PC-3 (cell line): Measurements from ENCODE around the gene KRT73. TPM values are rescaled to one million over a fixed set of nuclear protein-coding genes. Genes with fewer than 3 reads are reported as not detected.

Source experiments
- ATAC-seq: fragments of 200-7000 bp; cut with Tn5 transposase; 2 replicates; pipeline ENCODE4 v1.9.1; 2020; ENCODE audit warnings: mild to moderate bottlenecking, moderate library complexity
- BruUV-seq: library from RNA; stranded (reverse); fragments of 400-500 nt; replicated peaks from 2 replicates; lab custom pipeline; 2021; lab: Mats Ljungman, UMichigan
- CTCF ChIA-PET: fragments of 300-600 bp; sonication (Branson Sonifier 250); formaldehyde crosslinking; loops from one replicate; lab custom pipeline; 2022; ENCODE audit warnings: antibody characterized with exemption; lab: Charles Lee
- POLR2A ChIA-PET: fragments of 300-600 bp; sonication (Branson Sonifier 250); formaldehyde crosslinking; loops from one replicate; lab custom pipeline; 2022; ENCODE audit warnings: antibody characterized with exemption; ENCODE audit not compliant: unreplicated experiment; lab: Charles Lee
- DNase-seq: peaks from one replicate; pipeline ENCODE4 v3.0.0-alpha.2; 2015
- H2AFZ ChIP-seq: fragments of 300-600 bp; sonication (generic); 2 replicates; pipeline ENCODE4 v1.6.0; 2016; ENCODE audit warnings: antibody characterized with exemption, low read length
- H3F3A ChIP-seq: fragments of 300-600 bp; sonication (generic); one replicate; pipeline ENCODE4 v1.6.0; 2017; ENCODE audit warnings: antibody characterized with exemption, low read length, control low read depth, mild to moderate bottlenecking; ENCODE audit not compliant: unreplicated experiment
- H3K27ac ChIP-seq: fragments of 300-600 bp; sonication (generic); 2 replicates; pipeline ENCODE4 v1.5.1; 2016; ENCODE audit warnings: mild to moderate bottlenecking, low read length
- H3K27me3 ChIP-seq: fragments of 300-600 bp; sonication (generic); 2 replicates; pipeline ENCODE4 v1.6.1; 2016; ENCODE audit warnings: low read length, mixed read lengths
- H3K36me3 ChIP-seq: fragments of 300-600 bp; sonication (generic); 2 replicates; pipeline ENCODE4 v1.6.1; 2016; ENCODE audit warnings: low read depth, mixed run types, low read length, mixed read lengths
- H3K4me1 ChIP-seq: fragments of 300-600 bp; sonication (generic); 2 replicates; pipeline ENCODE4 v1.5.1; 2016; ENCODE audit warnings: low read length; ENCODE audit not compliant: insufficient read depth
- H3K4me2 ChIP-seq: fragments of 300-600 bp; sonication (generic); 2 replicates; pipeline ENCODE4 v1.6.0; 2016; ENCODE audit warnings: low read length
- H3K4me3 ChIP-seq: fragments of 300-600 bp; sonication (generic); 2 replicates; pipeline ENCODE4 v1.5.1; 2016; ENCODE audit warnings: mild to moderate bottlenecking, low read length, mixed read lengths
- H3K79me2 ChIP-seq: fragments of 300-600 bp; sonication (generic); 2 replicates; pipeline ENCODE4 v1.6.1; 2017; ENCODE audit warnings: low read length, mixed read lengths
- H3K9ac ChIP-seq: fragments of 300-600 bp; sonication (generic); 2 replicates; pipeline ENCODE4 v1.6.0; 2016; ENCODE audit warnings: mild to moderate bottlenecking, low read length
- H3K9me2 ChIP-seq: fragments of 300-600 bp; sonication (generic); replicated peaks from 2 replicates; pipeline ENCODE4 v1.6.1; 2016; ENCODE audit warnings: mixed run types, low read length, mixed read lengths
- H3K9me3 ChIP-seq: fragments of 300-600 bp; sonication (generic); 2 replicates; pipeline ENCODE4 v1.6.1; 2016; ENCODE audit warnings: low read length, mixed read lengths
- H4K20me1 ChIP-seq: fragments of 300-600 bp; sonication (generic); 2 replicates; pipeline ENCODE4 v1.6.1; 2016; ENCODE audit warnings: low read length, mixed read lengths
- EZH2 ChIP-seq: fragments of 300-600 bp; sonication (generic); IDR thresholded peaks from one replicate; pipeline ENCODE4 v1.6.1; 2017; ENCODE audit warnings: antibody characterized with exemption, mild to moderate bottlenecking, low read length; ENCODE audit not compliant: unreplicated experiment
- EZH2phosphoT487 ChIP-seq: fragments of 300-600 bp; sonication (generic); IDR thresholded peaks from 2 replicates; pipeline ENCODE4 v1.6.1; 2018; ENCODE audit warnings: mild to moderate bottlenecking, antibody characterized with exemption, low read length, borderline replicate concordance
- intact Hi-C: fragments of 100-400 bp; cut with micrococcal nuclease; formaldehyde crosslinking; loops from 2 replicates; pipeline ENCODE4 v1.9.0; 2023
- total RNA-seq: library from RNA; depleted of rRNA; stranded (reverse); fragments of >200 nt; gene quantifications from 2 replicates; pipeline ENCODE4 v1.2.3, GENCODE V29; 2014
- TF ChIP-seq, protein P1 (sequence below): fragments of 300-600 bp; sonication (generic); conservative IDR thresholded peaks from 2 replicates; pipeline ENCODE4 v1.5.1; 2017; ENCODE audit warnings: antibody characterized with exemption, low read depth, mild to moderate bottlenecking, low read length

The KRT73 gene
- total RNA-seq, 1 experiment from 2014 or later = not detected

DNA sequence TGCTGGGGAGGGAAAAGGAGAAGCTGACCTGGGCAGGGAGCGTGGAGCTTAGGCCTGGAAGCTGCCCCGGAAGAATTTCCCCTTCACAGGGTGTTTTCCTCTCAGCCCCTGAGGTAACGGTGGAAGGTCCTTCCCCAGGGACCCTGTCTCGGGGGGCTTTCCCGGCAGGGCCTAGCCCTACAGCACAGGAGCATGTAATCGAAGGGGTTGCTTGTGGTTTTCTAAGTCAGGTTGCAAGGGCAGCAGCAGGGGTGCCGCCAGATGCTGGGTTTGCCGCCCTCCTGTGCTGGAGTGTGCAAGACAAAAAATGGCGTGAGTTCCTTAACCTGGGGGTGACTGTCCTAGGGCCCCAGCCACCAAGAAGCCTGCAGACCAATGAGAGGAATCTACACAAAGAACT lies 43.1 kb downstream of the KRT73 start:
- Histone ChIP-seq H3K9ac (no peak overlapping the region), H2AFZ (no peak overlapping the region), H3K9me3 (no peaks in the 10 kb centered on the region), H3K36me3 (no peaks in the 10 kb centered on the region), H3K27me3 (peaks cover 20% of the 10 kb centered on the region), H3K4me2 (no peak overlapping the region), H3K27ac (no peak overlapping the region), H3K9me2 (no peaks in the 10 kb centered on the region), H3K79me2 (no peaks in the 10 kb centered on the region), H3K4me3 (no peak overlapping the region), H4K20me1 (no peaks in the 10 kb centered on the region), H3F3A (no peaks in the 10 kb centered on the region), H3K4me1 (no peaks in the 10 kb centered on the region)
- ChIA-PET CTCF (no interaction called here), POLR2A (interaction anchor here (0.6 kb wide), 1 partner anchor 256 kb away, joined by 4 read pairs; no protein-coding TSS in a partner anchor)
- BruUV-seq = no TSS peak
- intact Hi-C loops = no loop called here
- TF ChIP-seq, protein P1, sequence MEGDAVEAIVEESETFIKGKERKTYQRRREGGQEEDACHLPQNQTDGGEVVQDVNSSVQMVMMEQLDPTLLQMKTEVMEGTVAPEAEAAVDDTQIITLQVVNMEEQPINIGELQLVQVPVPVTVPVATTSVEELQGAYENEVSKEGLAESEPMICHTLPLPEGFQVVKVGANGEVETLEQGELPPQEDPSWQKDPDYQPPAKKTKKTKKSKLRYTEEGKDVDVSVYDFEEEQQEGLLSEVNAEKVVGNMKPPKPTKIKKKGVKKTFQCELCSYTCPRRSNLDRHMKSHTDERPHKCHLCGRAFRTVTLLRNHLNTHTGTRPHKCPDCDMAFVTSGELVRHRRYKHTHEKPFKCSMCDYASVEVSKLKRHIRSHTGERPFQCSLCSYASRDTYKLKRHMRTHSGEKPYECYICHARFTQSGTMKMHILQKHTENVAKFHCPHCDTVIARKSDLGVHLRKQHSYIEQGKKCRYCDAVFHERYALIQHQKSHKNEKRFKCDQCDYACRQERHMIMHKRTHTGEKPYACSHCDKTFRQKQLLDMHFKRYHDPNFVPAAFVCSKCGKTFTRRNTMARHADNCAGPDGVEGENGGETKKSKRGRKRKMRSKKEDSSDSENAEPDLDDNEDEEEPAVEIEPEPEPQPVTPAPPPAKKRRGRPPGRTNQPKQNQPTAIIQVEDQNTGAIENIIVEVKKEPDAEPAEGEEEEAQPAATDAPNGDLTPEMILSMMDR = no peak
- TF ChIP-seq EZH2phosphoT487 (no peak), EZH2 (no peak)
- no peak for DNase-seq
- ATAC-seq = no peak

DNA sequence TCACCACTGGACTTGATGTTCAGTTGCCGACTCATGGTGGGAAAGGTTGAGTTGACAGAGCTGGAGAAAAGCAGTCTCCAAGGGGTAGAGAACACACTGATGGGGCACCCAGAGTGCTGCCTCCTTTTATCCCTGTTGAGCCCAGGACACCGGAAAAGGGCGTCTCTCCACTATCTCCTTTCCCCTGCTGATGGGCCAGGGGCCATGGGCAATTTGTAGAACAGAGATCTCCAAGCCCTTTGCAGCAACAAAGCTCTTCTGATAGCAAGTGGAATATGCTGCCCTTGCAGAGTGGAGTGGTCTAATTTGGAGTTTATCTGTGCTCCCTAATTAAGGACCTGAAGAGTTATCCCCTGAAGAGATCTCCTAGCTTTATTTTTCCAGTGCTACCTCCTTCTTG lies 44.6 kb downstream of the KRT73 start, which contains the start of gene KRT74:
KRT74 (minus strand) TSS at position 101 of the 400 bp plus-strand sequence; CDS start at position 35, 66 bp downstream.
- ATAC-seq (no peak), DNase-seq (no peak)
- H2AFZ ChIP-seq = no peak within 1 kb of the TSS
- no peaks in the 10 kb centered on the region for H4K20me1 ChIP-seq
- POLR2A ChIA-PET = no interaction called here
- TF ChIP-seq EZH2 = no peak
- TF ChIP-seq EZH2phosphoT487 = no peak
- TF ChIP-seq, protein P1 = no peak
- H3K36me3 ChIP-seq = no peaks in the 10 kb centered on the region
- CTCF ChIA-PET = interaction anchor here (0.5 kb wide), 1 partner anchor 411 kb away, joined by 4 read pairs; no protein-coding TSS in a partner anchor
- H3K9me2 ChIP-seq = no peaks in the 10 kb centered on the region
- H3K4me3 ChIP-seq = no peak within 1 kb of the TSS
- no peaks in the 10 kb centered on the region for H3K79me2 ChIP-seq
- H3K4me2 ChIP-seq = no peak within 1 kb of the TSS
- H3F3A ChIP-seq = no peaks in the 10 kb centered on the region
- BruUV-seq = no TSS peak
- no peaks in the 10 kb centered on the region for H3K4me1 ChIP-seq
- no peaks in the 10 kb centered on the region for H3K9me3 ChIP-seq
- no peak within 1 kb of the TSS for H3K27ac ChIP-seq
- peaks cover 33% of the 10 kb centered on the region for H3K27me3 ChIP-seq
- intact Hi-C loops = no loop called here
- no peak within 1 kb of the TSS for H3K9ac ChIP-seq

DNA sequence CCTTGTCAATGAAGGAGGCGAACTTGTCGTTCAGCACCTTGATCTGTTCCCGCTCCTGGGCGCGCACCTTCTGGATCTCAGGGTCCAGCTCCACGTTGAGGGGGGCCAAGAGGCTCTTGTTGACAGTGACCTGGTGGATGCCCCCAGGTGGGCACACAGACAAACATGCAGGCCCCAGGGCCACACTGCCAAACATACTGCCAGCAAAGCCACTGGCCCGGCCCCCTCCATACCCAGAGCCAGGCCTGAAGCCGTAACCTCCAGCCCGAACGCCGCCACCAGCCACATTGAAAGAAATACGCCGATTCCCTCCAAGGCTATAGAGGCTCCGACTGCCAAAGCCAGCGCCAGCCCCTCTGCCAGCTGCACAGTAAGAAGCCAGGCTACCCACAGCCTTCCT lies 45.1 kb downstream of the KRT73 start:
- Histone ChIP-seq H3K9ac (no peak overlapping the region), H3K27ac (no peak overlapping the region), H3K9me3 (no peaks in the 10 kb centered on the region), H3K9me2 (no peaks in the 10 kb centered on the region), H3F3A (no peaks in the 10 kb centered on the region), H3K4me2 (no peak overlapping the region), H3K4me3 (no peak overlapping the region), H3K79me2 (no peaks in the 10 kb centered on the region), H3K36me3 (no peaks in the 10 kb centered on the region), H3K4me1 (no peaks in the 10 kb centered on the region), H3K27me3 (peaks cover 37% of the 10 kb centered on the region), H2AFZ (no peak overlapping the region), H4K20me1 (no peaks in the 10 kb centered on the region)
- no TSS peak for BruUV-seq
- DNase-seq (no peak), ATAC-seq (no peak)
- TF ChIP-seq, protein P1 = no peak
- TF ChIP-seq EZH2 = no peak
- TF ChIP-seq EZH2phosphoT487 = no peak
- intact Hi-C loops = no loop called here
- POLR2A ChIA-PET = no interaction called here
- CTCF ChIA-PET = interaction anchor here (0.5 kb wide), 1 partner anchor 411 kb away, joined by 4 read pairs; no protein-coding TSS in a partner anchor
